Omental fat pad (tissue), 4 donors: ENCODE results near the gene ARF1. TPM values are rescaled to one million over a fixed set of nuclear protein-coding genes. Genes with fewer than 3 reads are reported as not detected.

Experiments
- ATAC-seq: fragments of 150-250 bp; one replicate; pipeline ENCODE4 v1.9.1; 2016; ENCODE audit warnings: mild to moderate bottlenecking, moderate library complexity; ENCODE audit not compliant: low FRiP score
- DNase-seq: peaks from one replicate; pipeline ENCODE4 v3.0.0-alpha.2; 2019; ENCODE audit warnings: low spot score
- CTCF ChIP-seq, 3 donors: fragments of 450-650 bp; IDR thresholded peaks; one replicate each; pipeline ENCODE4 v1.5.1; 2016 to 2017; ENCODE audit warnings: antibody characterized with exemption in 3 of 3, mild to moderate bottlenecking in 3 of 3, moderate library complexity in 2 of 3
- total RNA-seq, 4 donors: library from RNA; depleted of rRNA; stranded (reverse); fragments of >200 nt; gene quantifications; one replicate each; pipeline ENCODE4 v1.1.0, GENCODE V29; 2016

The ARF1 gene
- total RNA-seq, 4 donors from 2014 or later, result 273 to 440 (median 369) TPM

GRCh38 chr1:228099331-228099732, 16.8 kb downstream of the ARF1 start:
- DNase-seq (peak; percentile 15), ATAC-seq (no peak)
- TF ChIP-seq CTCF (IDR thresholded peaks at IDR 0.05), result no peak

GRCh38 chr1:228100822-228101613, 18.5 kb downstream of the ARF1 start:
- DNase-seq (no peak), ATAC-seq (no peak)

GRCh38 chr1:228101614-228101993, 19.1 kb downstream of the ARF1 start:
- ATAC-seq (no peak), DNase-seq (no peak)
- TF ChIP-seq CTCF (IDR thresholded peaks at IDR 0.05), result no peak

More at GRCh38 chr1:228100822-228101613, 18.5 kb downstream of the ARF1 start:
- TF ChIP-seq CTCF (IDR thresholded peaks at IDR 0.05), result no peak

GRCh38 chr1:228101994-228102790, 19.7 kb downstream of the ARF1 start:
- no peak for TF ChIP-seq CTCF (IDR thresholded peaks at IDR 0.05)
- no peak for DNase-seq
- ATAC-seq, result peak; percentile 25

GRCh38 chr1:228102791-228103620, 20.5 kb downstream of the ARF1 start, which contains the start of gene C1orf35:
Gene C1orf35, minus strand, starts transcription at chr1:228103325. Its CDS starts 98 bp downstream, at chr1:228103227.
- peak; percentile 89 for ATAC-seq
- peak; percentile 85 for DNase-seq
- no peak for TF ChIP-seq CTCF (IDR thresholded peaks at IDR 0.05)

- no peak for ATAC-seq
- TF ChIP-seq CTCF (IDR thresholded peaks at IDR 0.05), result no peak
- DNase-seq, result no peak
Measured at GRCh38 chr1:228104526-228105269, 22.2 kb downstream of the ARF1 start.
